GM19035 (cell line): Measurements from ENCODE around the gene KLHL26.

ENCODE experiments used
- ATAC-seq: cut with Tn5 transposase; IDR thresholded peaks from one replicate; pipeline ENCODE4 v1.9.1; 2021; ENCODE audit not compliant: unreplicated experiment

The KLHL26 gene

GRCh38 chr19:18646535-18647370, 9.9 kb downstream of the KLHL26 start:
- no peak for ATAC-seq

GRCh38 chr19:18647371-18647767, 10.5 kb downstream of the KLHL26 start:
- ATAC-seq: no peak

GRCh38 chr19:18647807-18648206, 11.0 kb downstream of the KLHL26 start:
- no peak for ATAC-seq

- ATAC-seq: no peak
Observed at GRCh38 chr19:18648973-18649315, 12.1 kb downstream of the KLHL26 start.

GRCh38 chr19:18649371-18650020, 12.7 kb downstream of the KLHL26 start:
- ATAC-seq: no peak

- ATAC-seq: no peak
Observed at GRCh38 chr19:18650021-18650390, 13.2 kb downstream of the KLHL26 start.

GRCh38 chr19:18650468-18651041, 13.7 kb downstream of the KLHL26 start:
- no peak for ATAC-seq

GRCh38 chr19:18651300-18651699, 14.5 kb downstream of the KLHL26 start:
- no peak for ATAC-seq

- no peak for ATAC-seq
Observed at GRCh38 chr19:18651733-18652132, 14.9 kb downstream of the KLHL26 start.

GRCh38 chr19:18653853-18654252, 17.0 kb downstream of the KLHL26 start:
- no peak for ATAC-seq

- ATAC-seq: no peak
Observed at GRCh38 chr19:18654469-18654868, 17.6 kb downstream of the KLHL26 start.

- no peak for ATAC-seq
Observed at GRCh38 chr19:18655173-18655844, 18.5 kb downstream of the KLHL26 start.

GRCh38 chr19:18656337-18657086, 19.7 kb downstream of the KLHL26 start:
- no peak for ATAC-seq

GRCh38 chr19:18657590-18658365, 20.9 kb downstream of the KLHL26 start:
- no peak for ATAC-seq

- ATAC-seq: no peak
Observed at GRCh38 chr19:18658366-18658855, 21.6 kb downstream of the KLHL26 start.

- ATAC-seq: no peak
Observed at GRCh38 chr19:18659281-18660050, 22.6 kb downstream of the KLHL26 start.

GRCh38 chr19:18660051-18660910, 23.5 kb downstream of the KLHL26 start:
- no peak for ATAC-seq

GRCh38 chr19:18660939-18661670, 24.3 kb downstream of the KLHL26 start:
- ATAC-seq: no peak
